Adipocyte (in vitro differentiated cells): ENCODE measurements around the gene FSIP1.
"Not testable (repeated sequence)": the region's sequence is repeated elsewhere in the genome, so short reads cannot be mapped to it uniquely, and the experiment has no call there.

ENCODE experiments used
- DNase-seq: peaks from one replicate; pipeline ENCODE4 v3.0.0-alpha.2; 2015; ENCODE audit warnings: low read depth
- H3K27me3 ChIP-seq: replicated peaks from 2 replicates; pipeline ENCODE4 v1.7.0; 2013; ENCODE audit warnings: mild to moderate bottlenecking, low read length, moderate library complexity; ENCODE audit not compliant: control insufficient read depth, insufficient read depth
- H3K36me3 ChIP-seq: 2 replicates; pipeline ENCODE4 v1.7.0; 2013; ENCODE audit warnings: low read length, mild to moderate bottlenecking, moderate library complexity; ENCODE audit not compliant: control insufficient read depth, insufficient read depth, severe bottlenecking
- H3K4me1 ChIP-seq: 2 replicates; pipeline ENCODE4 v1.7.0; 2013; ENCODE audit warnings: mild to moderate bottlenecking, low read length, moderate library complexity; ENCODE audit not compliant: control insufficient read depth, insufficient read depth
- H3K4me3 ChIP-seq: 2 replicates; pipeline ENCODE4 v1.7.0; 2013; ENCODE audit warnings: mild to moderate bottlenecking, low read length, moderate library complexity
- H3K9ac ChIP-seq: 2 replicates; pipeline ENCODE4 v1.7.0; 2013; ENCODE audit warnings: mild to moderate bottlenecking, low read length, moderate library complexity
- H3K9me3 ChIP-seq: 2 replicates; pipeline ENCODE4 v1.7.0; 2013; ENCODE audit warnings: mild to moderate bottlenecking, low read length, moderate library complexity; ENCODE audit not compliant: control insufficient read depth

FSIP1 gene

GRCh38 chr15:39782441-39783138 lies at the start of gene FSIP1:
FSIP1 (minus strand) TSS chr15:39782841; CDS start chr15:39776524, 6,317 bp downstream.
- H3K4me1 ChIP-seq: peaks cover 15% of the 10 kb centered on the region
- peak within 1 kb of the TSS; percentile 94 for H3K4me3 ChIP-seq
- H3K36me3 ChIP-seq: no peaks in the 10 kb centered on the region
- H3K27me3 ChIP-seq: no peaks in the 10 kb centered on the region
- H3K9me3 ChIP-seq: no peaks in the 10 kb centered on the region
- peak within 1 kb of the TSS; percentile 91 for H3K9ac ChIP-seq
- DNase-seq: peak; percentile 99

DNA sequence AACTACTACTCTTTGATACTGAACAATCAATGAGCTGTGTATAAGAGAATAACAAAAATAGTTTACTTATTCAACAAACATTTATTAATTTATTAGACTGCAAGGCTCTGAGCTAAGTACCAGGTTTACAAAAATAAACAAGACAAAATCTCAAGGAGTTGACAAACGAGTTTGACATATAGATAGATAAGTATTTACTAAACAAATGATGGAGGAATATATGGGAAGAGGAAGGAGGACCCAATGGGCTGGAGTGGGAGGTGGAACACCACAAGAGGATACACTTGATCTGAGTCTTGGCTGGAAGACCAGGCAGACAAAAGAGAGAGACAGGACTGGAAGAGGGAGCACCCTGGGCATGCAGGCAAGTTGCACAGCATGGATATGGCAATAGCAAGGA lies 47.5 kb upstream of the FSIP1 start:
- no peak overlapping the region for H3K4me3 ChIP-seq
- no peaks in the 10 kb centered on the region for H3K27me3 ChIP-seq
- H3K9ac ChIP-seq: no peak overlapping the region
- H3K9me3 ChIP-seq: no peaks in the 10 kb centered on the region
- DNase-seq: no peak
- peaks cover 52% of the 10 kb centered on the region for H3K4me1 ChIP-seq
- no peaks in the 10 kb centered on the region for H3K36me3 ChIP-seq

GRCh38 chr15:39828374-39828931 lies 45.8 kb upstream of the FSIP1 start:
- no peaks in the 10 kb centered on the region for H3K36me3 ChIP-seq
- H3K4me3 ChIP-seq: no peak overlapping the region
- no peaks in the 10 kb centered on the region for H3K27me3 ChIP-seq
- no peaks in the 10 kb centered on the region for H3K9me3 ChIP-seq
- H3K4me1 ChIP-seq: peaks cover 38% of the 10 kb centered on the region
- no peak overlapping the region for H3K9ac ChIP-seq
- DNase-seq: peak; percentile 70

DNA sequence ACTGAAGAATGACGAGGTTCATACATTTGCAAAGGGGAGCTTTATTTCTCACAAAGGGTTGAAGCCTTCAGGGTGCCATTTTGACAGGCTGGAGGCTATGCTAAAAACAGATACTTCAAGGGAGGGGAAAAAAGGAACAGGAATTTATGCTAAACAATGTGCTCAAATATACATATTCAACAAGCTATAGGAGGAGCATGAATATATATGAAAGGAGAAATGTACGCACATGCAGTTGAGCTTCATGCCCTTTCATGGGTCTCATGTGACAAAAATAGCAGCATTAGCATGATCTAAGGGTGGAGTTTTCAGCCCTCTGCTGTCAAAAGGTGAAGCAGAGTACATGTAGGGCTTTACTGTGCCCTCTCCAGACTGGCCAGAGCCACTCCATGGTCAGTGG lies 44.3 kb upstream of the FSIP1 start:
- no peak overlapping the region for H3K4me3 ChIP-seq
- no peaks in the 10 kb centered on the region for H3K9me3 ChIP-seq
- peaks cover 29% of the 10 kb centered on the region for H3K4me1 ChIP-seq
- DNase-seq: no peak
- H3K36me3 ChIP-seq: no peaks in the 10 kb centered on the region
- H3K27me3 ChIP-seq: no peaks in the 10 kb centered on the region
- H3K9ac ChIP-seq: no peak overlapping the region

DNA sequence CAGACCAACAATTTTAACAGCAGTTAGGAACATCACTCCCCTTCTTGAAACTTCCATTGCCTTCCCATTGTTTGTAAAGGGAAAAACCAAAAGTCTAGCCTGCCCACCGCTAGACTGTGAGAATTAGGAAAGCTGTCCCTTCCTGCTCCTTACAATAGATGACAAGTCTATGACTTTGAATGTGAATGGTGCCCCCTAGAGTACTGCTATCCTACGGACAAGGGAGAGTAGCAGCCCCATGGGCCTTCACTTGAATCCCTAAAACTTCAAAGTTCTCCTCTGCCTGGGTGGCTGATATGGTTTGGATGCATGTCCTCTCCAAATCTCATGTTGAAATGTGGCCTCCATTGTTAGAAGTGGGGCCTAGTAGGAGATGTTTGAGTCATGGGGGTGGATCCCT lies 41.0 kb upstream of the FSIP1 start:
- H3K4me1 ChIP-seq: peaks cover 16% of the 10 kb centered on the region
- H3K9me3 ChIP-seq: no peaks in the 10 kb centered on the region
- no peak for DNase-seq
- H3K27me3 ChIP-seq: no peaks in the 10 kb centered on the region
- H3K9ac ChIP-seq: no peak overlapping the region
- no peaks in the 10 kb centered on the region for H3K36me3 ChIP-seq
- no peak overlapping the region for H3K4me3 ChIP-seq

- Histone ChIP-seq H3K4me1 (peaks cover 12% of the 10 kb centered on the region), H3K4me3 (no peak overlapping the region), H3K36me3 (no peaks in the 10 kb centered on the region), H3K9ac (no peak overlapping the region), H3K27me3 (no peaks in the 10 kb centered on the region), H3K9me3 (no peaks in the 10 kb centered on the region)
- no peak for DNase-seq
These were observed 37.5 kb upstream of the FSIP1 start for GRCh38 chr15:39820050-39820602.

- no peak for DNase-seq
- Histone ChIP-seq H3K27me3 (no peaks in the 10 kb centered on the region), H3K9me3 (no peaks in the 10 kb centered on the region), H3K4me1 (peaks cover 12% of the 10 kb centered on the region), H3K4me3 (no peak overlapping the region), H3K9ac (no peak overlapping the region), H3K36me3 (no peaks in the 10 kb centered on the region)
These were observed 36.9 kb upstream of the FSIP1 start for GRCh38 chr15:39819533-39819932.

GRCh38 chr15:39817892-39818291 lies 35.3 kb upstream of the FSIP1 start:
- Histone ChIP-seq H3K36me3 (no peaks in the 10 kb centered on the region), H3K4me1 (peaks cover 12% of the 10 kb centered on the region), H3K27me3 (no peaks in the 10 kb centered on the region), H3K9ac (no peak overlapping the region), H3K4me3 (no peak overlapping the region), H3K9me3 (no peaks in the 10 kb centered on the region)
- peak; percentile 22 for DNase-seq

DNA sequence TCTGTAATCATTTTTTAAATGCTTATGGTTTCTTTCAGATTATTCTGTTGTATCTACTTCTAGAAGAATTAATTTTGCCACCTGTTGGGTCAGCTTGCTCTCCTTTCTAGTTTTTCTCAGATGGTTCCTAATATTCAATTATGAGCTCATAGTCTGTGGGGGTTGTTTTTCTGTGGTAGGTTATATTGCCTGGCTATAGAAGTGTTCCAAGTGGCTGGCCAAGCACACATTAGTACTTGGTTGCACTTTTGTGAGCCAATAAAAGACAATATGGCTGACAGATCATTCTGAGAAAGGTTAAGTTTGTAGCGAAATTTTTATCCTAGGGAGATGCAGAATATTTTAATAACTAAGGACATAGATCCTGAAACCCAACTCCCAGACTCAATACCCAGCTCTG lies 31.8 kb upstream of the FSIP1 start:
- no peak overlapping the region for H3K9ac ChIP-seq

GRCh38 chr15:39812651-39813050 lies 30.0 kb upstream of the FSIP1 start:
- DNase-seq, H3K4me3 ChIP-seq, H3K27me3 ChIP-seq, H3K9ac ChIP-seq, H3K9me3 ChIP-seq, H3K36me3 ChIP-seq: not testable (repeated sequence)
- H3K4me1 ChIP-seq: peaks cover 11% of the 10 kb centered on the region

More for the DNA sequence above, 31.8 kb upstream of the FSIP1 start:
- Histone ChIP-seq H3K4me1 (peaks cover 17% of the 10 kb centered on the region), H3K36me3 (no peaks in the 10 kb centered on the region), H3K9me3 (no peaks in the 10 kb centered on the region), H3K4me3 (no peak overlapping the region), H3K27me3 (no peaks in the 10 kb centered on the region)
- DNase-seq: no peak

- Histone ChIP-seq H3K9ac (no peak overlapping the region), H3K27me3 (no peaks in the 10 kb centered on the region), H3K4me1 (peaks cover 12% of the 10 kb centered on the region), H3K36me3 (peaks cover 18% of the 10 kb centered on the region), H3K4me3 (no peak overlapping the region), H3K9me3 (no peaks in the 10 kb centered on the region)
- no peak for DNase-seq
These were observed 26.3 kb upstream of the FSIP1 start for GRCh38 chr15:39808909-39809308.
